GM12801 (cell line): ENCODE results near the gene UCN.

Experiments
- CTCF ChIP-seq: IDR thresholded peaks from one replicate; pipeline ENCODE4 v1.5.1; 2011; ENCODE audit warnings: control low read depth; ENCODE audit not compliant: insufficient read length; ENCODE audit errors: extremely low read depth

The UCN gene

GRCh38 chr2:27288610-27289009, 19.6 kb downstream of the UCN start:
- no peak for TF ChIP-seq CTCF

DNA sequence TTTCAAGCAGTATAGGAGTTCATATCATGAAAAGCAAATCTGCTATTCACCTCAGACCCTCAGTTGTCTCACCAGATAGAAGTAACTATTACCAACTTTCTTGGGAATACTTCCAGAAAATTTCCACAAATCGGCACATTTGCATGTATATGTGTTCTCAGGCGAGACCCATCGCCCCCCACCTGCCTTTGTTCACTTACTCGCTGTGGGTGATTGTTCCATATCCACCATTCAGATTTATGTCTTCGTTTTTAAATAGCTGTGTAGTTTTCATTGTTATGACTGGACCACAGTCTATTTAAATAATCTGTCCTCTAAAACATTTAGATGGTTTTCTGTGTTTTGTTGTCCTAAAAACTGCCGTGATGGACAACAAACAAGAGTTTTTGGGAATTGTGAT, 22.8 kb downstream of the UCN start:
- no peak for TF ChIP-seq CTCF

- no peak for TF ChIP-seq CTCF
These were observed 23.2 kb downstream of the UCN start for GRCh38 chr2:27284996-27285395.

- no peak for TF ChIP-seq CTCF
These were observed 25.4 kb downstream of the UCN start for GRCh38 chr2:27282892-27283291.

DNA sequence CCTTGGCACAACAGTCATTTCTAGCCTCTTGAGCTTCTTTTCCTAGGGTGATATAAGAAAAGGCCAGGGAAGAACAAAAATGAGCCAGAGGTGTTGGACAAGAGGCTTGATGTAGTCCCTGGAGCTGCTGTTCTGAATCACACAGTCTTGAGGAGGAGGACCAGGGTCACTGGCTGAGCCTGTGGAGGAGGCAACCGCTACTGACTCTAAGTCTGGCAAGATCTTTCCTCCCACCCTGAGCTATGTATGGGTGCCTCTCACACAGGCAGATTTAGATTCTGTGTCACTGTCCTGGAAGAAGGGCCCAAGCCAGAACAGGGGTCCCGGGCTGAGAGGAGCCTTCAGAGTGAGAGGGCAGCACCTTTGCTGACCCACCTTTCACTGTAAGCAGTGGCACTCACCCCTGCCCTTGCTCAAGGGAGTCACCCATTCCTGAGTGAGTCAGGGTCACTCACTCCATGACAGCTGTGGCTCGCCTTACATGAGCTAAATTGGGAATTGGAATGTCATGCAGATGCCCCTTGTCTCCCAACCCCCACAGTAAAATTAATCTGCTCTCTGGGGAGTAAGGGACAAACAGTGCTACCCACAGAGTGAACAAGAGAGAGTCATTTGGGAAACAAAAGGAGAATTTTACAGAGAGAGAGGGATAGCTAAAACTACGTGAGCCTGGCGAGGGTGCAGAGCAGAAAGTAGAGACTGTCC, 26.2 kb downstream of the UCN start, which contains the start of gene TRIM54:
Gene TRIM54, plus strand, starts transcription at position 575 of the 705 bp plus-strand sequence. CDS start 303 bp downstream, outside the sequence.
- TF ChIP-seq CTCF: no peak

GRCh38 chr2:27281442-27281841, 26.8 kb downstream of the UCN start:
- no peak for TF ChIP-seq CTCF

GRCh38 chr2:27280826-27281225, 27.4 kb downstream of the UCN start:
- TF ChIP-seq CTCF: no peak
